Neural progenitor cell (in vitro differentiated cells): ENCODE data around the gene ATP6V0E2. TPM values are rescaled to one million over a fixed set of nuclear protein-coding genes. Genes with fewer than 3 reads are reported as not detected.
"Not testable (repeated sequence)": the region's sequence is repeated elsewhere in the genome, so short reads cannot be mapped to it uniquely, and the experiment has no call there.

Source experiments
- DNase-seq: peaks from one replicate; pipeline ENCODE4 v3.0.0-alpha.2; 2016; ENCODE audit warnings: low spot score
- H2AFZ ChIP-seq: fragments of 200-600 bp; sonication (generic); replicated peaks from 2 replicates; pipeline ENCODE4 v1.6.1; 2016; ENCODE audit warnings: antibody characterized with exemption
- H3F3A ChIP-seq: fragments of 200-600 bp; sonication (generic); 2 replicates; pipeline ENCODE4 v1.6.1; 2016; ENCODE audit warnings: antibody characterized with exemption, low read depth
- H3K27ac ChIP-seq: fragments of 200-600 bp; sonication (generic); 2 replicates; pipeline ENCODE4 v1.5.1; 2016; ENCODE audit warnings: mild to moderate bottlenecking
- H3K27me3 ChIP-seq: fragments of 200-600 bp; sonication (generic); 2 replicates; pipeline ENCODE4 v1.6.1; 2016; ENCODE audit warnings: mild to moderate bottlenecking, moderate library complexity
- H3K36me3 ChIP-seq: fragments of 200-600 bp; sonication (generic); 2 replicates; pipeline ENCODE4 v1.5.1; 2016
- H3K4me1 ChIP-seq: fragments of 200-600 bp; sonication (generic); 2 replicates; pipeline ENCODE4 v1.6.1; 2016; ENCODE audit warnings: mixed run types
- H3K4me2 ChIP-seq: fragments of 200-600 bp; sonication (generic); 2 replicates; pipeline ENCODE4 v1.6.1; 2016
- H3K4me3 ChIP-seq: fragments of 200-600 bp; sonication (generic); 2 replicates; pipeline ENCODE4 v1.5.1; 2016
- H3K79me2 ChIP-seq: fragments of 200-600 bp; sonication (generic); 2 replicates; pipeline ENCODE4 v1.6.1; 2016; ENCODE audit warnings: low read depth
- H3K9ac ChIP-seq: fragments of 200-600 bp; sonication (generic); 2 replicates; pipeline ENCODE4 v1.6.1; 2016
- H3K9me3 ChIP-seq: fragments of 200-600 bp; sonication (generic); 2 replicates; pipeline ENCODE4 v1.5.1; 2016; ENCODE audit warnings: low read depth
- H4K20me1 ChIP-seq: fragments of 200-600 bp; sonication (generic); 2 replicates; pipeline ENCODE4 v1.6.1; 2016; ENCODE audit warnings: low read depth
- H3K27ac Mint-ChIP-seq: 3 replicates; pipeline ENCODE4 v1.8.0; 2021; ENCODE audit warnings: mixed read lengths
- H3K27me3 Mint-ChIP-seq: 2 replicates; pipeline ENCODE4 v1.8.0; 2022; ENCODE audit warnings: low read depth, mild to moderate bottlenecking, inconsistent platforms, moderate library complexity, mixed read lengths; ENCODE audit not compliant: insufficient read depth
- H3K36me3 Mint-ChIP-seq: 3 replicates; pipeline ENCODE4 v1.8.0; 2021; ENCODE audit warnings: mixed read lengths
- H3K4me1 Mint-ChIP-seq: 3 replicates; pipeline ENCODE4 v1.8.0; 2021; ENCODE audit warnings: mixed read lengths
- H3K4me3 Mint-ChIP-seq: 3 replicates; pipeline ENCODE4 v1.8.0; 2021; ENCODE audit warnings: mild to moderate bottlenecking, moderate library complexity, mixed read lengths
- H3K9me3 Mint-ChIP-seq: 3 replicates; pipeline ENCODE4 v1.8.0; 2020; ENCODE audit warnings: mixed read lengths
- EZH2 ChIP-seq: fragments of 200-600 bp; sonication (generic); IDR thresholded peaks from 2 replicates; pipeline ENCODE4 v1.6.1; 2017; ENCODE audit warnings: antibody characterized with exemption, mild to moderate bottlenecking, moderate library complexity
- EZH2phosphoT487 ChIP-seq: fragments of 200-600 bp; sonication (generic); IDR thresholded peaks from 2 replicates; pipeline ENCODE4 v1.6.1; 2017; ENCODE audit warnings: antibody characterized with exemption
- total RNA-seq: library from RNA; depleted of rRNA; stranded (reverse); fragments of >200 nt; gene quantifications from 2 replicates; pipeline ENCODE4 v1.2.3, GENCODE V29; 2015; ENCODE audit warnings: low replicate concordance
- TF ChIP-seq, protein P1 (sequence below): fragments of 200-600 bp; sonication (generic); IDR thresholded peaks from 2 replicates; pipeline ENCODE4 v1.5.1; 2017; ENCODE audit warnings: antibody characterized with exemption, mild to moderate bottlenecking

ATP6V0E2 gene
- total RNA-seq, 1 donor from 2014 or later, result 14.6 TPM

DNA sequence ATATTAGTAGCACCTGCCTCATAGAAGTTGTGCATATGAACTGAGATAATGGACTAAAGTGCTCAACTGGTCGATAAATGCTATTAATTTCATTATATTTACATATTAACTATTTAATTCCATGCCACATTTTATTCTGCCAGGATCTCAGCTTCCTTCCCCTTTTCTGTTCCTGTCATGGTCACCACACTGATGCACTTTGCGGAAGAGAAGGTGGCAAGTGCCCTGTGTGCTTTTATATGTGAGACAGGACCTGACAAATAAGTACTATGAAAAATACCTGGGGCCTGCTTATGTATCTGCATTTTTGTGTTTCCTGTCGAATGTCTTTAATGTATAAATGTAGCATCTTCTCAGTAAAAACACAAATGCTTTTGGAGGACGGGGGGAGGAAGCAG is 12.2 kb downstream of the ATP6V0E2 start:
- Histone ChIP-seq H3K4me3 (no peak overlapping the region), H3K79me2 (no peaks in the 10 kb centered on the region), H3K27me3 (peaks cover 8% of the 10 kb centered on the region), H3K27ac (peak overlapping the region; percentile 62), H3K9me3 (no peaks in the 10 kb centered on the region), H3K4me2 (peak overlapping the region; percentile 62), H4K20me1 (no peaks in the 10 kb centered on the region), H3K9ac (no peak overlapping the region), H3K36me3 (no peaks in the 10 kb centered on the region), H3F3A (peaks cover 11% of the 10 kb centered on the region), H2AFZ (no peak overlapping the region), H3K4me1 (peaks cover 21% of the 10 kb centered on the region)
- H3K4me3 Mint-ChIP-seq, result peak overlapping the region; percentile 21
- TF ChIP-seq EZH2 (no peak), EZH2phosphoT487 (no peak)
- TF ChIP-seq, protein P1, sequence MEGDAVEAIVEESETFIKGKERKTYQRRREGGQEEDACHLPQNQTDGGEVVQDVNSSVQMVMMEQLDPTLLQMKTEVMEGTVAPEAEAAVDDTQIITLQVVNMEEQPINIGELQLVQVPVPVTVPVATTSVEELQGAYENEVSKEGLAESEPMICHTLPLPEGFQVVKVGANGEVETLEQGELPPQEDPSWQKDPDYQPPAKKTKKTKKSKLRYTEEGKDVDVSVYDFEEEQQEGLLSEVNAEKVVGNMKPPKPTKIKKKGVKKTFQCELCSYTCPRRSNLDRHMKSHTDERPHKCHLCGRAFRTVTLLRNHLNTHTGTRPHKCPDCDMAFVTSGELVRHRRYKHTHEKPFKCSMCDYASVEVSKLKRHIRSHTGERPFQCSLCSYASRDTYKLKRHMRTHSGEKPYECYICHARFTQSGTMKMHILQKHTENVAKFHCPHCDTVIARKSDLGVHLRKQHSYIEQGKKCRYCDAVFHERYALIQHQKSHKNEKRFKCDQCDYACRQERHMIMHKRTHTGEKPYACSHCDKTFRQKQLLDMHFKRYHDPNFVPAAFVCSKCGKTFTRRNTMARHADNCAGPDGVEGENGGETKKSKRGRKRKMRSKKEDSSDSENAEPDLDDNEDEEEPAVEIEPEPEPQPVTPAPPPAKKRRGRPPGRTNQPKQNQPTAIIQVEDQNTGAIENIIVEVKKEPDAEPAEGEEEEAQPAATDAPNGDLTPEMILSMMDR, result no peak
- peaks cover 38% of the 10 kb centered on the region for H3K4me1 Mint-ChIP-seq
- no peaks in the 10 kb centered on the region for H3K9me3 Mint-ChIP-seq
- no peak for DNase-seq
- H3K27me3 Mint-ChIP-seq, result peaks cover 3% of the 10 kb centered on the region
- H3K27ac Mint-ChIP-seq, result no peak overlapping the region
- H3K36me3 Mint-ChIP-seq, result peaks cover 4% of the 10 kb centered on the region

DNA sequence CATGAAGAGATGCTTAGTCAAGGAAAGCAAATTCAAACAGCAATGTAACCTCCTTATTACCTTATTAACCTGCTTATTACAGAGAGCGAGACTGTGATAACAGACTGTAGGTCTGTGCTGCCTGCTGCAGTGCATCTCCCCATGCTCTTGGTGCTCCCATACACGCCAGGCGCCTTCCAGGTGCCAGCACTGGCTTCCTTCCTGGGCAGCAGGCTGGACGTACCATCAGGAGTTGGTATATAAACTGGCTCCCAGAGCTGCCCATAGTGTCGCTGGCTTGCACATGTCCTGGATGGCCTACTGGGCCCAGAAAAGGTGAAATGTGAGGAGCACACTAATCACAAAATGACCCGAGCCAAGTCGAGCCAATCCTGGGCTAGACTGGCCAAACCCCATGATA is 13.5 kb downstream of the ATP6V0E2 start:
- peaks cover 21% of the 10 kb centered on the region for H3K4me1 ChIP-seq
- no peaks in the 10 kb centered on the region for H3K36me3 ChIP-seq
- Mint-ChIP-seq H3K36me3 (peaks cover 4% of the 10 kb centered on the region), H3K27me3 (peaks cover 3% of the 10 kb centered on the region), H3K9me3 (no peaks in the 10 kb centered on the region), H3K4me3 (no peak overlapping the region), H3K27ac (no peak overlapping the region), H3K4me1 (peaks cover 36% of the 10 kb centered on the region)
- TF ChIP-seq EZH2 (no peak), EZH2phosphoT487 (no peak)
- TF ChIP-seq, protein P1, result no peak
- no peaks in the 10 kb centered on the region for H3K79me2 ChIP-seq
- peaks cover 8% of the 10 kb centered on the region for H3K27me3 ChIP-seq
- H3K4me2 ChIP-seq, result no peak overlapping the region
- H3K9ac ChIP-seq, result no peak overlapping the region
- H3F3A ChIP-seq, result peaks cover 11% of the 10 kb centered on the region
- no peaks in the 10 kb centered on the region for H3K9me3 ChIP-seq
- H2AFZ ChIP-seq, result no peak overlapping the region
- no peak overlapping the region for H3K27ac ChIP-seq
- H3K4me3 ChIP-seq, result no peak overlapping the region
- no peaks in the 10 kb centered on the region for H4K20me1 ChIP-seq
- no peak for DNase-seq

DNA sequence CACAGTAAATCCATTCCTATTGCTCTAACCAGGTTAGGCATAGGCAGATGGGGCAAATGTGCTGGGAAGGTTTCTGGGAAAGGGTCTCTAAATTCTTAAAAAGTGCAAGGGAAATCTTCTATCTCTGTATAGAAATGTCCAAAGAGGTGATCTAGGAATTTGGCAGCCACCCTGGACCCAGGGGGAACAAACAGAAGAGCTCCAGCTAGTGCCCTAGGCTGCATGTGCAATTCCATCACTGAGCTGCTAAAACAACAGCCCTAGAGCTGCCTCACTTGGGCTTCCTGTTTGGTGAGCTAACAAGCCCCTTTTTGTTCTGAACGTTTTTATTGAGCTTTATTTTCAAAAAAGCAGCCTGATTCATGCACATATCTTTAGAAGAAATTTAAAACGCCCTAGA is 16.9 kb downstream of the ATP6V0E2 start:
- not testable (repeated sequence) for H3K4me1 ChIP-seq, H3K4me3 Mint-ChIP-seq, H3K4me3 ChIP-seq, H3K36me3 ChIP-seq, H3F3A ChIP-seq, H3K27me3 ChIP-seq, H3K27ac Mint-ChIP-seq, H3K36me3 Mint-ChIP-seq, H3K4me2 ChIP-seq, H3K9ac ChIP-seq, H3K9me3 ChIP-seq, H3K4me1 Mint-ChIP-seq, H3K79me2 ChIP-seq, H3K9me3 Mint-ChIP-seq, DNase-seq, H4K20me1 ChIP-seq, H2AFZ ChIP-seq, H3K27me3 Mint-ChIP-seq, H3K27ac ChIP-seq

- H3K79me2 ChIP-seq, H3K4me1 Mint-ChIP-seq, DNase-seq, H3K27ac Mint-ChIP-seq, H4K20me1 ChIP-seq, H3K36me3 ChIP-seq, H3K9me3 Mint-ChIP-seq, H3K27me3 ChIP-seq, H3F3A ChIP-seq, H3K36me3 Mint-ChIP-seq, H3K4me3 ChIP-seq, H3K27ac ChIP-seq, H3K27me3 Mint-ChIP-seq, H3K4me2 ChIP-seq, H3K9me3 ChIP-seq, H3K4me1 ChIP-seq, H2AFZ ChIP-seq, H3K9ac ChIP-seq, H3K4me3 Mint-ChIP-seq: not testable (repeated sequence)
Observed at GRCh38 chr7:149894957-149895356, 21.2 kb downstream of the ATP6V0E2 start.

DNA sequence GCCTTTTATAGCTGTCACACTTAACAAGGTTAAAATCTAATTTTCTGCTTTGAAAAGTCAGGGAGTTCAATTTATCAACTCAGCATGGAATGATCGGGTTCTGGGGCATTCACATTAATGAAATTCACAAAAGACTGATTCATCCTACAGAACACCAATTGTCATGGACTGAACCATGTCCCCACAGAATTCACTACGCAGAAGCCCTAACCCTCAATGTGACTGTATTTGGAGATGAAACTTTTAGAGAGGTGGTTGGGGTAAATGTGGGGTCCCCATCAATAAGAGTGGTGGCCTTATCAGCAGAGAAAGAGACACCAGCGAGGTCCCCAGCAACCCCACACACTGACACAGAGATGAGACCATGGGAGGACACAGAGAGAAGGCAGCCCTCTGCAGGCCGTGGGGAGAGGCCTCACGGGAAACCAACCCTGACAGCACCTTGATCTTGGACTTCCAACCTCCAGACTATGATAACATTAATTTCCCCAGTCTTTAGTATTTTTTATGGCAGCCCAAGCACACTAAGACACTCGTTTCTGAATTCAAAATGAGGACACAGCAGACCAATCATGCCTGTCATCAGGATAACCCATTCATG is 34.1 kb downstream of the ATP6V0E2 start:
- not testable (repeated sequence) for H3K9me3 ChIP-seq, H3K4me3 ChIP-seq, H3K27me3 Mint-ChIP-seq, H3K36me3 ChIP-seq, H3K9ac ChIP-seq, H3K79me2 ChIP-seq, DNase-seq, H2AFZ ChIP-seq, H3K36me3 Mint-ChIP-seq, H4K20me1 ChIP-seq, H3F3A ChIP-seq, H3K9me3 Mint-ChIP-seq, H3K4me2 ChIP-seq, H3K27ac ChIP-seq, H3K4me1 ChIP-seq, H3K27me3 ChIP-seq
- H3K4me3 Mint-ChIP-seq, result peak overlapping the region; percentile 64
- peaks cover 16% of the 10 kb centered on the region for H3K4me1 Mint-ChIP-seq
- H3K27ac Mint-ChIP-seq, result peak overlapping the region; percentile 76

GRCh38 chr7:149910219-149910618 is 36.5 kb downstream of the ATP6V0E2 start:
- not testable (repeated sequence) for H3K27me3 Mint-ChIP-seq, H3K27me3 ChIP-seq, H3K36me3 ChIP-seq, H4K20me1 ChIP-seq, H3K79me2 ChIP-seq, H3K27ac ChIP-seq, H3K4me1 ChIP-seq, H3K9me3 Mint-ChIP-seq, H3K4me2 ChIP-seq, H3K4me3 Mint-ChIP-seq, H2AFZ ChIP-seq, H3K9me3 ChIP-seq, H3K27ac Mint-ChIP-seq, H3F3A ChIP-seq, H3K36me3 Mint-ChIP-seq, DNase-seq, H3K4me3 ChIP-seq, H3K9ac ChIP-seq
- H3K4me1 Mint-ChIP-seq, result peaks cover 16% of the 10 kb centered on the region

- not testable (repeated sequence) for H3K4me3 ChIP-seq, H3K27ac Mint-ChIP-seq, H4K20me1 ChIP-seq, H3F3A ChIP-seq, H3K9ac ChIP-seq, H2AFZ ChIP-seq, H3K36me3 ChIP-seq, DNase-seq, H3K79me2 ChIP-seq, H3K9me3 ChIP-seq, H3K4me3 Mint-ChIP-seq, H3K9me3 Mint-ChIP-seq, H3K4me1 ChIP-seq, H3K27me3 Mint-ChIP-seq, H3K4me2 ChIP-seq, H3K27ac ChIP-seq, H3K36me3 Mint-ChIP-seq, H3K27me3 ChIP-seq
- peaks cover 12% of the 10 kb centered on the region for H3K4me1 Mint-ChIP-seq
Observed at GRCh38 chr7:149912126-149912525, 38.4 kb downstream of the ATP6V0E2 start.
